GM23338 (cell line): ENCODE measurements around the gene EPG5.
A peak's percentile ranks its signal among the peaks of the same experiment; 100 is the strongest.

Source experiments
- CTCF ChIP-seq, 2 experiments: fragments of 200-600 bp in 1 of 2; sonication (generic) in 1 of 2; conservative IDR thresholded peaks; 2 replicates each; pipeline versions ENCODE4 v1.5.1 to v1.6.1; 2016 to 2017; ENCODE audit warnings: antibody characterized with exemption in 2 of 2, low read depth in 2 of 2, mild to moderate bottlenecking in 2 of 2, moderate library complexity in 1 of 2
- ETS1 ChIP-seq: IDR thresholded peaks from 2 replicates; pipeline ENCODE4 v1.6.1; 2016; ENCODE audit warnings: antibody characterized with exemption
- EZH2 ChIP-seq: fragments of 200-600 bp; sonication (generic); IDR thresholded peaks from one replicate; pipeline ENCODE4 v1.8.0; 2017; ENCODE audit warnings: antibody characterized with exemption, mild to moderate bottlenecking, low read depth; ENCODE audit not compliant: unreplicated experiment
- EZH2phosphoT487 ChIP-seq: fragments of 200-600 bp; sonication (generic); IDR thresholded peaks from one replicate; pipeline ENCODE4 v1.8.1; 2018; ENCODE audit warnings: antibody characterized with exemption; ENCODE audit not compliant: unreplicated experiment
- POLR2AphosphoS5 ChIP-seq: IDR thresholded peaks from 2 replicates; pipeline ENCODE4 v1.6.1; 2016; ENCODE audit warnings: antibody characterized with exemption, low read depth
- REST ChIP-seq: IDR thresholded peaks from one replicate; pipeline ENCODE4 v1.6.1; 2018; ENCODE audit warnings: antibody characterized with exemption; ENCODE audit not compliant: unreplicated experiment
- STAT1 ChIP-seq: IDR thresholded peaks from one replicate; pipeline ENCODE4 v1.6.1; 2016; ENCODE audit warnings: antibody characterized with exemption; ENCODE audit not compliant: unreplicated experiment

GRCh38 chr18:45916302-45916701 lies 50.8 kb downstream of the EPG5 start:
- TF ChIP-seq CTCF (conservative IDR thresholded peaks at IDR 0.05; ENCODE audit: low read depth in 2 of 2) (peak; percentile 13 to 35; a peak in 2 of 4 replicates), EZH2 (no peak), POLR2AphosphoS5 (no peak), REST (no peak), EZH2phosphoT487 (no peak), ETS1 (no peak), STAT1 (no peak)
